H9 (cell line): ENCODE data around the gene ALAD. TPM values are rescaled to one million over a fixed set of nuclear protein-coding genes. Genes with fewer than 3 reads are reported as not detected.

Experiments
- DNase-seq: peaks from one replicate; pipeline ENCODE4 v3.0.0-alpha.2; 2017
- H2AFZ ChIP-seq: one replicate; pipeline ENCODE4 v1.6.1; 2013; ENCODE audit warnings: mild to moderate bottlenecking, low read length, control low read depth, moderate library complexity
- H2AK5ac ChIP-seq: 2 replicates; pipeline ENCODE4 v1.6.1; 2013; ENCODE audit warnings: low read length, control low read depth, mixed read lengths; ENCODE audit not compliant: insufficient read length
- H2BK120ac ChIP-seq: one replicate; pipeline ENCODE4 v1.6.1; 2013; ENCODE audit warnings: low read depth, mild to moderate bottlenecking, low read length, control low read depth, inconsistent platforms; ENCODE audit not compliant: poor library complexity, severe bottlenecking
- H2BK12ac ChIP-seq: 2 replicates; pipeline ENCODE4 v1.6.1; 2013; ENCODE audit warnings: low read length, control low read depth, mixed read lengths, low read depth; ENCODE audit not compliant: insufficient read length
- H2BK15ac ChIP-seq: 2 replicates; pipeline ENCODE4 v1.6.1; 2013; ENCODE audit warnings: low read depth, low read length, control low read depth
- H2BK20ac ChIP-seq: one replicate; pipeline ENCODE4 v1.6.1; 2013; ENCODE audit warnings: low read depth, mild to moderate bottlenecking, low read length, control low read depth, inconsistent platforms; ENCODE audit not compliant: poor library complexity, severe bottlenecking
- H2BK5ac ChIP-seq: 2 replicates; pipeline ENCODE4 v1.6.1; 2013; ENCODE audit warnings: low read length, control low read depth, mixed read lengths; ENCODE audit not compliant: insufficient read length
- H3K14ac ChIP-seq: 2 replicates; pipeline ENCODE4 v1.6.1; 2013; ENCODE audit warnings: low read length, control low read depth; ENCODE audit not compliant: insufficient read depth
- H3K18ac ChIP-seq: 2 replicates; pipeline ENCODE4 v1.6.1; 2013; ENCODE audit warnings: low read depth, mild to moderate bottlenecking, mixed read lengths, low read length, control low read depth; ENCODE audit not compliant: insufficient read length
- H3K23ac ChIP-seq: 2 replicates; pipeline ENCODE4 v1.6.1; 2013; ENCODE audit warnings: low read length, control low read depth, mixed read lengths, low read depth; ENCODE audit not compliant: insufficient read length
- H3K23me2 ChIP-seq: 2 replicates; pipeline ENCODE4 v1.6.1; 2013; ENCODE audit warnings: low read depth, mild to moderate bottlenecking, mixed read lengths, low read length, control low read depth; ENCODE audit not compliant: insufficient read length, poor library complexity, severe bottlenecking
- H3K27ac ChIP-seq: 2 replicates; pipeline ENCODE4 v1.5.1; 2013; ENCODE audit warnings: low read length, control low read depth, mixed read lengths, low read depth; ENCODE audit not compliant: insufficient read length
- H3K27me3 ChIP-seq: 2 replicates; pipeline ENCODE4 v1.6.1; 2013; ENCODE audit warnings: low read length, control low read depth, inconsistent platforms; ENCODE audit not compliant: insufficient read depth
- H3K4ac ChIP-seq: 2 replicates; pipeline ENCODE4 v1.6.1; 2013; ENCODE audit warnings: low read depth, mild to moderate bottlenecking, control low read depth, inconsistent platforms, low read length, moderate library complexity
- H3K4me1 ChIP-seq: 2 replicates; pipeline ENCODE4 v1.6.1; 2013; ENCODE audit warnings: low read length, control low read depth, inconsistent platforms; ENCODE audit not compliant: insufficient read depth
- H3K4me2 ChIP-seq: 2 replicates; pipeline ENCODE4 v1.6.1; 2013; ENCODE audit warnings: low read length, control low read depth, mixed read lengths; ENCODE audit not compliant: insufficient read length, insufficient read depth
- H3K56ac ChIP-seq: 2 replicates; pipeline ENCODE4 v1.6.1; 2013; ENCODE audit warnings: low read depth, mild to moderate bottlenecking, mixed read lengths, low read length, control low read depth; ENCODE audit not compliant: insufficient read length
- H3K79me1 ChIP-seq: 2 replicates; pipeline ENCODE4 v1.6.1; 2013; ENCODE audit warnings: low read depth, mild to moderate bottlenecking, moderate library complexity, low read length, control low read depth, inconsistent platforms; ENCODE audit not compliant: insufficient read depth, poor library complexity, severe bottlenecking
- H3K79me2 ChIP-seq: 2 replicates; pipeline ENCODE4 v1.6.1; 2013; ENCODE audit warnings: low read length, control low read depth, inconsistent platforms; ENCODE audit not compliant: insufficient read depth
- H3K9ac ChIP-seq: 2 replicates; pipeline ENCODE4 v1.6.1; 2013; ENCODE audit warnings: low read length, control low read depth, mixed read lengths; ENCODE audit not compliant: insufficient read length; ENCODE audit errors: extremely low read depth
- H3K9me3 ChIP-seq: one replicate; pipeline ENCODE4 v1.6.1; 2013; ENCODE audit warnings: low read depth, low read length, inconsistent platforms; ENCODE audit not compliant: control insufficient read depth
- H3T11ph ChIP-seq: one replicate; pipeline ENCODE4 v1.6.1; 2013; ENCODE audit warnings: mild to moderate bottlenecking, low read length, control low read depth, inconsistent platforms
- H4K20me1 ChIP-seq: one replicate; pipeline ENCODE4 v1.6.1; 2013; ENCODE audit not compliant: control insufficient read depth, insufficient read length, insufficient read depth
- H4K5ac ChIP-seq: 2 replicates; pipeline ENCODE4 v1.6.1; 2013; ENCODE audit warnings: low read depth, mild to moderate bottlenecking, mixed read lengths, low read length, control low read depth; ENCODE audit not compliant: insufficient read length
- H4K8ac ChIP-seq: replicated peaks from 2 replicates; pipeline ENCODE4 v1.6.1; 2013; ENCODE audit warnings: low read length, control low read depth, mixed read lengths, low read depth; ENCODE audit not compliant: insufficient read length
- H4K91ac ChIP-seq: 2 replicates; pipeline ENCODE4 v1.6.1; 2013; ENCODE audit warnings: low read depth, mild to moderate bottlenecking, moderate library complexity, mixed read lengths, low read length, control low read depth; ENCODE audit not compliant: insufficient read length
- H3K27ac Mint-ChIP-seq, 3 experiments: 2 replicates in 2 of 3; 3 replicates in 1 of 3; pipeline ENCODE4 v1.8.0; 2020 to 2021; ENCODE audit warnings: mixed read lengths in 3 of 3, mild to moderate bottlenecking in 1 of 3, moderate library complexity in 1 of 3
- H3K27me3 Mint-ChIP-seq: 2 replicates; pipeline ENCODE4 v1.8.0; 2021; ENCODE audit warnings: low read depth, mild to moderate bottlenecking, moderate library complexity, mixed read lengths
- H3K36me3 Mint-ChIP-seq, 3 experiments: 2 replicates in 2 of 3; 3 replicates in 1 of 3; pipeline ENCODE4 v1.8.0; 2020 to 2021; ENCODE audit warnings: low read depth in 3 of 3, mixed read lengths in 3 of 3; ENCODE audit not compliant: insufficient read depth in 1 of 3
- H3K4me1 Mint-ChIP-seq, 2 experiments: 2 replicates each; pipeline ENCODE4 v1.8.0; 2020; ENCODE audit warnings: mixed read lengths in 2 of 2
- H3K4me3 Mint-ChIP-seq, 2 experiments: 2 replicates in 1 of 2; 3 replicates in 1 of 2; pipeline ENCODE4 v1.8.0; 2020 to 2021; ENCODE audit warnings: mild to moderate bottlenecking in 2 of 2, mixed read lengths in 2 of 2, moderate library complexity in 1 of 2
- H3K9me3 Mint-ChIP-seq, 2 experiments: 2 replicates in 1 of 2; 3 replicates in 1 of 2; pipeline ENCODE4 v1.8.0; 2020; ENCODE audit warnings: mild to moderate bottlenecking in 2 of 2, mixed read lengths in 2 of 2, moderate library complexity in 1 of 2
- CTCF ChIP-seq: fragments of 200-600 bp; sonication (generic); conservative IDR thresholded peaks from 3 replicates; pipeline ENCODE4 v1.8.0; 2021; ENCODE audit warnings: antibody characterized with exemption, mild to moderate bottlenecking
- WGBS: extraction: QIAGEN DNeasy Blood & Tissue Kit; methylation state at CpG from one replicate; pipeline ENCODE4 v1.1.7; 2013; ENCODE audit warnings: missing lambda C conversion rate, low lambda C conversion rate, mixed read lengths; ENCODE audit not compliant: insufficient read length; ENCODE audit errors: extremely low coverage; 5-methylcytosine and 5-hydroxymethylcytosine counted together
- total RNA-seq: library from RNA; stranded (reverse); gene quantifications from 2 replicates; pipeline ENCODE4 v1.2.1, GENCODE V29; 2021

The ALAD gene
- total RNA-seq, 1 experiment from 2014 or later = 13.2 TPM

DNA sequence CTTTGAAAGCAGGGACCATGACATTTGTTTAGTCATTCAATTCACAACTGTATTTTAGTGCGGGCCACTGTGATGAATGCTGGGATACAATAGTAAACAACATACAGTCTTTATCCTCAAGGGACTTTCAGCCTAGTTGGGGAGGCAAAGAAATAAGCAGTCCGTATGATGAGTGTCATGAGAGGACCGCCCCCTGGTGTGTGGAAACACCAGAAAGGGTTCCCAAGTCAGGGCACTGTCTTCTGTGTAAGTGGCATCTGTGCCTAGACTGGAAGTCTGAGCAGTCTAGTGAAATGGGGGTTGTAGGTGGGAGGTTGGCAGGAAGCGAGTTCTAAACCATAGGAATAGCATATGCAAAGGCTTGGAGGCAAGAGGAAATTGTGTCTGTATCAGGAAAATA lies 16.3 kb upstream of the ALAD start:
- no peak overlapping the region for H2BK5ac ChIP-seq
- H3K23ac ChIP-seq = no peak overlapping the region
- Mint-ChIP-seq H3K4me1 (no peaks in the 10 kb centered on the region), H3K27ac (no peak overlapping the region), H3K36me3 (no peaks in the 10 kb centered on the region), H3K4me3 (no peak overlapping the region), H3K9me3 (no peaks in the 10 kb centered on the region), H3K27me3 (no peaks in the 10 kb centered on the region)
- no peak overlapping the region for H2BK15ac ChIP-seq
- no peak overlapping the region for H3K14ac ChIP-seq
- no peaks in the 10 kb centered on the region for H3K79me2 ChIP-seq
- TF ChIP-seq CTCF = no peak
- H4K20me1 ChIP-seq = no peaks in the 10 kb centered on the region
- no peak overlapping the region for H2BK20ac ChIP-seq
- no peak overlapping the region for H3T11ph ChIP-seq
- H3K4me1 ChIP-seq = no peaks in the 10 kb centered on the region
- no peak overlapping the region for H3K9ac ChIP-seq
- no peak for DNase-seq
- no peak overlapping the region for H4K91ac ChIP-seq
- no peak overlapping the region for H2AFZ ChIP-seq
- H3K4me2 ChIP-seq = no peak overlapping the region
- H4K8ac ChIP-seq = no peak overlapping the region
- no CpG with 5 or more reads among the region's 4 CpGs for WGBS
- no peak overlapping the region for H4K5ac ChIP-seq
- H3K56ac ChIP-seq = no peak overlapping the region
- H3K27ac ChIP-seq = no peak overlapping the region
- no peaks in the 10 kb centered on the region for H3K23me2 ChIP-seq
- no peak overlapping the region for H3K4ac ChIP-seq
- no peak overlapping the region for H3K18ac ChIP-seq
- H3K9me3 ChIP-seq = no peaks in the 10 kb centered on the region
- no peak overlapping the region for H2BK120ac ChIP-seq
- H3K79me1 ChIP-seq = no peaks in the 10 kb centered on the region
- H3K27me3 ChIP-seq = no peaks in the 10 kb centered on the region
- no peak overlapping the region for H2AK5ac ChIP-seq
- H2BK12ac ChIP-seq = no peak overlapping the region
